GDM1 (cell line): ENCODE results near the gene YEATS4.

ENCODE experiments used
- DNase-seq: peaks from one replicate; lab custom pipeline; 2025; lab: John Stamatoyannopoulos, UW

The YEATS4 gene

DNA sequence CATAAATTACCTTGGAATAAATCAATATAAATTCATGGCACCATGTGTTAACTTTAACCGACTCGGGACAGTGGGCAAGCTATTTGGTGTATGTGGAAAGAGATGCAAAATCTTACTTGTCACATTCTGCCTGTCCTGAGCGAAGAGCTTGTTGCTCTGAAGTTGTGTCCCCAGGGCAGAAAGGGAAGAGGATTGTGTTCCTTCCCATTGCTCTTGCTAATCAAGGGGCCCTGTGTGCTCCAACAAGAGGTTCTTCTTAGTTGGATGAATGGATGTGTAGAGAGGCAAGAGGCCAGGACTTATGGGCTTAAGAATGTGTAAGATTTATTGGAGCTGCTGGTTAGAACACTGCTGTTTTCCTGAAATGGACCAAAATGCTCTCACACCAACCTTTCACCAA, 74.1 kb downstream of the YEATS4 start:
- no peak for DNase-seq

DNA sequence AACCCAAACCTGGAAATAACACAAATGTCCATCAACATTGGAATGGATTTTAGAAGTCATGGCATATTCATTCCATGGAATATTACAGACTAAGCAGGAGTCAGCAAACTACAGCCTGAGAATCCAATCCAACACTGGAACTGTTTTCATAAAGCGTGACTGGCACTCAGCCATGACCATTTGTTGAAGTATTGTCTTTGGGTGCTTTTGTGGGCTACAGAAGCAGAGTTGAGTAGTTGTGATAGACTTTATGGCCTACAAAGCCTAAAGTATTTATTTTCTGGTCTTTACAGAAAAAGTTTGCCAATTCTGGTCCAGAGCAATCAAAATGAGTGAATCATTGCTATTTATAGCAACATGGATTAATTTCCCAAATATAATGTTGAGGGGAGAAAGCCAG, 76.1 kb downstream of the YEATS4 start:
- DNase-seq, result no peak

DNA sequence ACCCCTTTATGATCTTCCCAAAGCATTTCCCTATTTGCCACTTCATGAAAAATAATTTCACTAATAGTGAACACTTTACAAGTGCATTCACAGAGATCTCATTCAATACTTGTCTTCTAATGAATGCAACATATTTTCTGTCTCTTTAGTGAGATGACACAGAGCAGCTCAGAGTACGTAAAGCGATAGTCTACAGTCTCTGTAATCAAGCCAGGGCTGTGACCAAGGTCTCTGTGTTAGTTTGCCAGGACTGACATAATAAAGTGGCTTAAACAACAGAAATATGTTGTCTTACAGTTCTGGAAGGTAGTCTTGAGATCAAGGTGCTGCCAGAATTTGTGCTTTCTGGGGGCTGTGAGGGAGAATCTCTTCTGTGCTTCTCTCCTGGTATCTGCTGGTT, 77.5 kb downstream of the YEATS4 start:
- no peak for DNase-seq

DNA sequence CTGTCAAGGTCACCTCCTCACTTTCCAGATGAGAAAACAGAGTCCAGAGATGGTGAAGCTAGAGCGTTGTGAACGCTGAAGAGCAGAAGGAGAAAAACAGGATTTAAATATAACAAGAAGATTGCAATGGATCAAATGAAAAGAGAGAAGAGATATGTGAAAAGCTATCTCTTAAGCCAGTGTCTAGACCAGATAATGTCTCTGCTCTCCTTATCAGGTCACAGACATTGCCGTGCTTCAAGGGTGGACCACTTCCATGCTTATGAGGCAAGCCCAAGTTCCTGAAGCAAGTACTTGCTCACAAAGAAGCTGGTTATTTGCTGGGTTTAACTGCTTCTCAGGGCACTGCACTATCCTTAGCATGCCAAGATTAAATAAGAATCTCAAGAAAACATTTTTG, 79.0 kb downstream of the YEATS4 start:
- DNase-seq, result no peak

DNA sequence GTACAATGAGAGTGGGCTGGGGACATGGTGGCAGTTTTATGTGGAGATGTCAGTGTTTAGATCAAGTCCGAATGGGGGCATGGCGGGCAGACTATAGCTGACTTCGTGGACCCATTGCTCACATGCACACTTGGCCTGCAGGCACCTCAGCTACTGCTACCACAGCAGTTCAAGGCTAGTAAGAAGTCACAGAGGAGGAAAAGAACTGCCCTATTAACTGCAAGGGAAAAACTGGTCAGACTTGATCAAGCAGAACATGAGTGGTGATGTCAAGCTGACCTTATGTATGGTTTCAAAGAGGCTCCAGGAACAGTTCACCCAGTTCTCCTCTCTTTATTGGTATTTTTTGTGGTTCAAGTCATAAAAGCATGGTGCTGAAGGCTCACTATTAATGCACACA, 80.5 kb downstream of the YEATS4 start:
- no peak for DNase-seq
